CD4-positive, CD25-positive, alpha-beta regulatory T cell (primary cell): Measurements from ENCODE around the gene VPS13D. TPM values are rescaled to one million over a fixed set of nuclear protein-coding genes. Genes with fewer than 3 reads are reported as not detected.

ENCODE experiments used
- ATAC-seq, 2 donors: fragments of 150-1000 bp; cut with Tn5 transposase; one replicate each; pipeline ENCODE4 v1.10.0; 2021; ENCODE audit warnings: low read depth in 2 of 2, moderate number of reproducible peaks in 2 of 2, moderate library complexity in 1 of 2
- DNase-seq, 3 donors: peaks; one replicate each; pipeline versions ENCODE4 v3.0.0 to v3.0.0-alpha.2; 2012 to 2022; ENCODE audit warnings: mixed read lengths in 1 of 3
- H3K27ac ChIP-seq: one replicate; pipeline ENCODE4 v1.7.0; 2013; ENCODE audit warnings: mild to moderate bottlenecking, low read length; ENCODE audit not compliant: insufficient read depth, poor library complexity, severe bottlenecking
- H3K27me3 ChIP-seq: one replicate; pipeline ENCODE4 v1.7.0; 2013; ENCODE audit warnings: low read length; ENCODE audit not compliant: control insufficient read depth, insufficient read depth
- H3K36me3 ChIP-seq: one replicate; pipeline ENCODE4 v1.7.0; 2013; ENCODE audit warnings: mild to moderate bottlenecking, low read length, moderate library complexity; ENCODE audit not compliant: control insufficient read depth, insufficient read depth
- H3K4me1 ChIP-seq: 2 replicates; pipeline ENCODE4 v1.7.0; 2013; ENCODE audit warnings: mild to moderate bottlenecking, low read length; ENCODE audit not compliant: insufficient read depth, control insufficient read depth, poor library complexity, severe bottlenecking
- H3K4me3 ChIP-seq: one replicate; pipeline ENCODE4 v1.7.0; 2013; ENCODE audit warnings: low read depth, mild to moderate bottlenecking, low read length, moderate library complexity
- H3K9me3 ChIP-seq, 2 experiments: 1 replicate in 1 of 2; 2 replicates in 1 of 2; pipeline ENCODE4 v1.7.0; 2013; ENCODE audit warnings: low read length in 2 of 2, mild to moderate bottlenecking in 1 of 2, moderate library complexity in 1 of 2; ENCODE audit not compliant: control insufficient read depth in 2 of 2
- H3K27ac Mint-ChIP-seq, 3 donors: one replicate each; pipeline ENCODE4 v1.8.0; 2020 to 2022; ENCODE audit warnings: mild to moderate bottlenecking in 3 of 3, mixed read lengths in 3 of 3, moderate library complexity in 2 of 3
- H3K27me3 Mint-ChIP-seq: one replicate; pipeline ENCODE4 v1.8.0; 2022; ENCODE audit warnings: mild to moderate bottlenecking, mixed read lengths
- H3K36me3 Mint-ChIP-seq: one replicate; pipeline ENCODE4 v1.8.0; 2020; ENCODE audit warnings: mixed read lengths
- H3K4me1 Mint-ChIP-seq, 4 donors: one replicate each; pipeline ENCODE4 v1.8.0; 2020 to 2022; ENCODE audit warnings: mixed read lengths in 4 of 4, mild to moderate bottlenecking in 1 of 4
- H3K4me3 Mint-ChIP-seq, 4 donors: one replicate each; pipeline ENCODE4 v1.8.0; 2020 to 2022; ENCODE audit warnings: mild to moderate bottlenecking in 4 of 4, mixed read lengths in 4 of 4, moderate library complexity in 3 of 4
- H3K9me3 Mint-ChIP-seq, 7 donors: one replicate each; pipeline ENCODE4 v1.8.0; 2020 to 2022; ENCODE audit warnings: mixed read lengths in 7 of 7, mild to moderate bottlenecking in 3 of 7, moderate library complexity in 2 of 7
- polyA plus RNA-seq, 4 donors: library from polyadenylated mRNA; unstranded; fragments of 300-500 nt; fragmentation: Illumina TruSeq; gene quantifications; one replicate each; pipeline ENCODE4 v1.2.3, GENCODE V29; 2021
- total RNA-seq: library from RNA; stranded (reverse); gene quantifications from one replicate; pipeline ENCODE4 v1.2.3, GENCODE V29; 2022

VPS13D gene
- total and polyA plus RNA-seq, 5 donors from 2014 or later: 8.1 to 96.0 (median 10.3) TPM

GRCh38 chr1:12191242-12192032, 38.4 kb upstream of the VPS13D start:
- H3K36me3 Mint-ChIP-seq: peaks cover 58% of the 10 kb centered on the region
- Histone ChIP-seq H3K36me3 (peaks cover 80% of the 10 kb centered on the region), H3K4me3 (no peak overlapping the region), H3K9me3 (no peaks in the 10 kb centered on the region), H3K27ac (peak overlapping the region; percentile 97), H3K27me3 (no peaks in the 10 kb centered on the region), H3K4me1 (peaks cover 66% of the 10 kb centered on the region)
- DNase-seq (no peak), ATAC-seq (no peak)
- H3K4me3 Mint-ChIP-seq: no peak overlapping the region
- H3K27me3 Mint-ChIP-seq: no peaks in the 10 kb centered on the region
- peak overlapping the region in 2 of 3 donors; percentile 69 to 92 for H3K27ac Mint-ChIP-seq
- H3K9me3 Mint-ChIP-seq: peaks cover 0 to 2% (median 0%) of the 10 kb centered on the region in 7 donors
- peaks cover 20 to 77% (median 57%) of the 10 kb centered on the region in 4 donors for H3K4me1 Mint-ChIP-seq

- no peak overlapping the region for H3K4me3 ChIP-seq
- peaks cover 85% of the 10 kb centered on the region for H3K36me3 ChIP-seq
- Mint-ChIP-seq H3K9me3 (no peaks in the 10 kb centered on the region), H3K4me1 (peaks cover 11 to 68% (median 35%) of the 10 kb centered on the region in 4 donors), H3K27ac (peak overlapping the region; percentile 39 to 93 (median 88)), H3K36me3 (peaks cover 41% of the 10 kb centered on the region), H3K4me3 (peak overlapping the region in 2 of 4 donors; percentile 36 to 68), H3K27me3 (no peaks in the 10 kb centered on the region)
- H3K9me3 ChIP-seq: no peaks in the 10 kb centered on the region
- peak overlapping the region; percentile 60 for H3K27ac ChIP-seq
- peak in 1 of 2 donors; percentile 13 for ATAC-seq
- H3K4me1 ChIP-seq: peaks cover 43% of the 10 kb centered on the region
- DNase-seq: no peak
- no peaks in the 10 kb centered on the region for H3K27me3 ChIP-seq
These were observed 35.1 kb upstream of the VPS13D start for GRCh38 chr1:12194666-12195216.

GRCh38 chr1:12195416-12195815, 34.4 kb upstream of the VPS13D start:
- Histone ChIP-seq H3K4me3 (no peak overlapping the region), H3K27ac (peak overlapping the region; percentile 60), H3K27me3 (no peaks in the 10 kb centered on the region), H3K9me3 (no peaks in the 10 kb centered on the region), H3K4me1 (peaks cover 38% of the 10 kb centered on the region), H3K36me3 (peaks cover 85% of the 10 kb centered on the region)
- peak overlapping the region in 2 of 4 donors; percentile 36 to 68 for H3K4me3 Mint-ChIP-seq
- DNase-seq: no peak
- no peaks in the 10 kb centered on the region for H3K9me3 Mint-ChIP-seq
- peak overlapping the region in 2 of 3 donors; percentile 39 to 93 for H3K27ac Mint-ChIP-seq
- no peak for ATAC-seq
- peaks cover 38% of the 10 kb centered on the region for H3K36me3 Mint-ChIP-seq
- no peaks in the 10 kb centered on the region for H3K27me3 Mint-ChIP-seq
- peaks cover 14 to 69% (median 32%) of the 10 kb centered on the region in 4 donors for H3K4me1 Mint-ChIP-seq

- Mint-ChIP-seq H3K27ac (peak overlapping the region; percentile 14 to 73 (median 38)), H3K27me3 (no peaks in the 10 kb centered on the region), H3K9me3 (no peaks in the 10 kb centered on the region), H3K4me3 (no peak overlapping the region), H3K4me1 (peaks cover 16 to 78% (median 31%) of the 10 kb centered on the region in 4 donors), H3K36me3 (peaks cover 34% of the 10 kb centered on the region)
- Histone ChIP-seq H3K4me1 (peaks cover 38% of the 10 kb centered on the region), H3K36me3 (peaks cover 84% of the 10 kb centered on the region), H3K27ac (peak overlapping the region; percentile 60), H3K4me3 (no peak overlapping the region), H3K9me3 (no peaks in the 10 kb centered on the region), H3K27me3 (no peaks in the 10 kb centered on the region)
- no peak for ATAC-seq
- peak in 1 of 3 donors; percentile 25 for DNase-seq
These were observed 33.0 kb upstream of the VPS13D start for GRCh38 chr1:12196641-12197482.

- Mint-ChIP-seq H3K9me3 (no peaks in the 10 kb centered on the region), H3K4me3 (no peak overlapping the region), H3K27me3 (no peaks in the 10 kb centered on the region), H3K4me1 (peaks cover 19 to 82% (median 35%) of the 10 kb centered on the region in 4 donors), H3K36me3 (peaks cover 32% of the 10 kb centered on the region), H3K27ac (peak overlapping the region in 2 of 3 donors; percentile 38 to 46)
- no peaks in the 10 kb centered on the region for H3K9me3 ChIP-seq
- DNase-seq (no peak), ATAC-seq (no peak)
- no peaks in the 10 kb centered on the region for H3K27me3 ChIP-seq
- H3K27ac ChIP-seq: peak overlapping the region; percentile 60
- peaks cover 84% of the 10 kb centered on the region for H3K36me3 ChIP-seq
- H3K4me1 ChIP-seq: peaks cover 44% of the 10 kb centered on the region
- no peak overlapping the region for H3K4me3 ChIP-seq
These were observed 32.3 kb upstream of the VPS13D start for GRCh38 chr1:12197483-12197880.

GRCh38 chr1:12200208-12200607, 29.6 kb upstream of the VPS13D start:
- Mint-ChIP-seq H3K4me3 (peak overlapping the region in 2 of 4 donors; percentile 19 to 31), H3K9me3 (no peaks in the 10 kb centered on the region), H3K36me3 (peaks cover 27% of the 10 kb centered on the region), H3K4me1 (peaks cover 22 to 84% (median 41%) of the 10 kb centered on the region in 4 donors), H3K27ac (peak overlapping the region; percentile 69 to 85 (median 83)), H3K27me3 (no peaks in the 10 kb centered on the region)
- no peaks in the 10 kb centered on the region for H3K27me3 ChIP-seq
- peak overlapping the region; percentile 53 for H3K27ac ChIP-seq
- no peak overlapping the region for H3K4me3 ChIP-seq
- H3K36me3 ChIP-seq: peaks cover 78% of the 10 kb centered on the region
- no peak for ATAC-seq
- peaks cover 53% of the 10 kb centered on the region for H3K4me1 ChIP-seq
- H3K9me3 ChIP-seq: no peaks in the 10 kb centered on the region
- DNase-seq: peak in 1 of 3 donors; percentile 8

- DNase-seq (peak in 1 of 3 donors; percentile 20), ATAC-seq (no peak)
- H3K36me3 ChIP-seq: peaks cover 79% of the 10 kb centered on the region
- H3K4me3 ChIP-seq: no peak overlapping the region
- H3K4me3 Mint-ChIP-seq: peak overlapping the region in 2 of 4 donors; percentile 66 to 73
- H3K4me1 Mint-ChIP-seq: peaks cover 19 to 88% (median 39%) of the 10 kb centered on the region in 4 donors
- no peaks in the 10 kb centered on the region for H3K9me3 Mint-ChIP-seq
- peaks cover 55% of the 10 kb centered on the region for H3K4me1 ChIP-seq
- peaks cover 28% of the 10 kb centered on the region for H3K36me3 Mint-ChIP-seq
- H3K9me3 ChIP-seq: no peaks in the 10 kb centered on the region
- H3K27me3 ChIP-seq: no peaks in the 10 kb centered on the region
- peak overlapping the region; percentile 72 to 94 (median 83) for H3K27ac Mint-ChIP-seq
- no peaks in the 10 kb centered on the region for H3K27me3 Mint-ChIP-seq
- H3K27ac ChIP-seq: peak overlapping the region; percentile 75
These were observed 28.3 kb upstream of the VPS13D start for GRCh38 chr1:12201352-12202189.
